ENCODE results near the gene NPPA. TPM values are rescaled to one million over a fixed set of nuclear protein-coding genes. Genes with fewer than 3 reads are reported as not detected.

NPPA gene
- total RNA-seq, 1 experiment from 2014 or later = not detected

DNA sequence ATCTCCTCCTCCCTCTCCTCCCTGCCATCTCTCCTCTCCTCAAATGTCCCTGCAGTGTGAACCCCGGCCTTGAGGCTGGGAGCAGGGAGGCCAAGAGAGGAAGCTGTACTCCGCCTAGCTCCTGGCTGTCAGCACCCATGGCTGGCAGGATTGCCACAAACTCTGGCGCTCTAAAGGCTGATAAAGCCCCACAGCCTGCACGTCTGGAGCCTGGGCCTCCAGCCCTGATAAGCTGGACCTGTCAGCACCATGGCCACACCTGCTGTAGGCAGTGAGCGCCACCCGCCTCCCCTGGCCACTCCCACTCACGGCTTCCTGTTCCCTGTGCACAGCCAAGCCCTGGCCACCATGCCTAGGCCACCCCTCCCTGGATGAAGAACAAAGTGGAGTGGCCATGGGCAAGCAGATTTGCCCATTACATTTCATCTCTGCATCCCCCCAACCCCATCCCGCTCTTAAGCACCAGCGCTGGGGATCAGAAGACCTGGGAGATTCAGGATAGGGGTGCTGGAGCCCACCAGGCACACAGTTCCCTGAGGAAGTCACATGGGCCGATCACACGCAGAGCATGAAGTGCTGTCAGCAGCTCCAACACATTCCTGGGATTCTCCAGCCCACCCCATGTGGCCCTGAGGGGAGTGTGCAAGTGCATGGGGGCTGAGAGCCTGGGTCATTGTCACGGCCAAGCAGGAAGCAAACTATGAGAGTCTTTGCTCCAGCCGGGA is 35.4 kb upstream of the NPPA start:
- CTCF ChIA-PET = interaction anchor here (1.3 kb wide), 1 partner anchor 9 kb away, joined by 3 read pairs; no protein-coding TSS in a partner anchor
- POLR2A ChIA-PET = interaction anchor here (1.2 kb wide), 1 partner anchor 25 kb away, joined by 4 read pairs; no protein-coding TSS in a partner anchor
- H3K9me3 Mint-ChIP-seq (ENCODE audit: unreplicated experiment) = no peaks in the 10 kb centered on the region
- no peak overlapping the region for H3K4me3 ChIP-seq (ENCODE audit: low read depth, low read length)
- peaks cover 7% of the 10 kb centered on the region for H3K4me1 Mint-ChIP-seq (ENCODE audit: low read depth, unreplicated experiment)
- BruUV-seq (replicated peaks) = no TSS peak
- no peaks in the 10 kb centered on the region for H3K27me3 ChIP-seq (replicated peaks; ENCODE audit: control insufficient read depth, insufficient read depth, low read length)
- intact Hi-C loops (cut with micrococcal nuclease; ENCODE audit: unreplicated experiment) = no loop called here
- peaks cover 7% of the 10 kb centered on the region for H3K4me1 ChIP-seq
- H3K9me3 ChIP-seq = no peaks in the 10 kb centered on the region
- H3K36me3 Mint-ChIP-seq (ENCODE audit: insufficient read depth, unreplicated experiment) = no peaks in the 10 kb centered on the region
- TF ChIP-seq, protein P1, sequence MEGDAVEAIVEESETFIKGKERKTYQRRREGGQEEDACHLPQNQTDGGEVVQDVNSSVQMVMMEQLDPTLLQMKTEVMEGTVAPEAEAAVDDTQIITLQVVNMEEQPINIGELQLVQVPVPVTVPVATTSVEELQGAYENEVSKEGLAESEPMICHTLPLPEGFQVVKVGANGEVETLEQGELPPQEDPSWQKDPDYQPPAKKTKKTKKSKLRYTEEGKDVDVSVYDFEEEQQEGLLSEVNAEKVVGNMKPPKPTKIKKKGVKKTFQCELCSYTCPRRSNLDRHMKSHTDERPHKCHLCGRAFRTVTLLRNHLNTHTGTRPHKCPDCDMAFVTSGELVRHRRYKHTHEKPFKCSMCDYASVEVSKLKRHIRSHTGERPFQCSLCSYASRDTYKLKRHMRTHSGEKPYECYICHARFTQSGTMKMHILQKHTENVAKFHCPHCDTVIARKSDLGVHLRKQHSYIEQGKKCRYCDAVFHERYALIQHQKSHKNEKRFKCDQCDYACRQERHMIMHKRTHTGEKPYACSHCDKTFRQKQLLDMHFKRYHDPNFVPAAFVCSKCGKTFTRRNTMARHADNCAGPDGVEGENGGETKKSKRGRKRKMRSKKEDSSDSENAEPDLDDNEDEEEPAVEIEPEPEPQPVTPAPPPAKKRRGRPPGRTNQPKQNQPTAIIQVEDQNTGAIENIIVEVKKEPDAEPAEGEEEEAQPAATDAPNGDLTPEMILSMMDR (IDR thresholded peaks at IDR 0.05; ENCODE audit: insufficient read depth in 1 of 2, low read depth in 1 of 2, low read length in 1 of 2, severe bottlenecking in 1 of 2, unreplicated experiment in 1 of 2) = no peak
- H3K36me3 ChIP-seq (ENCODE audit: control insufficient read depth, insufficient read depth, low read length) = no peaks in the 10 kb centered on the region
- peak; percentile 60 to 63 for DNase-seq
- H3K4me3 Mint-ChIP-seq (ENCODE audit: unreplicated experiment) = no peak overlapping the region
- no peaks in the 10 kb centered on the region for H3K27me3 Mint-ChIP-seq (ENCODE audit: insufficient read depth, unreplicated experiment)
- no peak overlapping the region for H3K27ac Mint-ChIP-seq (ENCODE audit: unreplicated experiment)

DNA sequence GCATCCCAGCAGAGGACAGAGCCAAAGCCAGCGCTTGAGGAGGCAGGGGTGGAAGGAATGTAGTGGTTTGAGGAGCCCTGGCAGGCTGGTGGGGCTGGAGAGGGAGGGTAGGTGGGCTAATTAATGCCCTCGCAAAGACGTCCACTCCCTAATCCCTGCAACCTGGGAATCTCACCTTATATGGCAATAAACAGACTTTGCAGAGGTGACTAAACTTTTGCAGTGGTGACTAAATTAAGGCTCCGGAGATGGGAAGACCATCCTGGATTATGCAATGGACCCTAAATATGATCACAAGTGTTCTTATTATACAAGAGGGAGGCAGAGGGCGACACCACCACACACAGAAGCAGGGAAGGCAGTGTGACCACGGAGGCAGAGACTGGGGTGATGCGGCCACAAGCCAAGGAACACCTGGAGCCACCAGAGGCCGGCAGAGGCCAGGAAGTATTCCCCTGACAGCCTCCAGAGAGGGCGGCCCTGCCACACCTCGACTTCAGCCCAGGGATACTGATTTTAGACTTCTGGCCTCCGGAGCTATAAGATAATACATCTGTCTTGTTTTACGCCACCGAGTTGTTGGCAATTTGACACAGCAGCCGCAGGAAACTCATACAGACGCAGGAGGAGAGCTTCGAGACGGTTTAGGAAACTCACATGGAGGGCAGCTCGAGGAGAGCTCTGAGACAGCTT is 34.3 kb upstream of the NPPA start:
- Histone ChIP-seq H3K36me3 (ENCODE audit: control insufficient read depth, insufficient read depth, low read length) (no peaks in the 10 kb centered on the region), H3K27me3 (replicated peaks; ENCODE audit: control insufficient read depth, insufficient read depth, low read length) (no peaks in the 10 kb centered on the region), H3K9me3 (no peaks in the 10 kb centered on the region), H3K4me3 (ENCODE audit: low read depth, low read length) (no peak overlapping the region), H3K4me1 (peaks cover 7% of the 10 kb centered on the region)
- no peak for DNase-seq
- H3K36me3 Mint-ChIP-seq (ENCODE audit: insufficient read depth, unreplicated experiment) = no peaks in the 10 kb centered on the region
- H3K27ac Mint-ChIP-seq (ENCODE audit: unreplicated experiment) = no peak overlapping the region
- CTCF ChIA-PET = interaction anchor here (1.3 kb wide), 1 partner anchor 10 kb away, joined by 3 read pairs; no protein-coding TSS in a partner anchor
- H3K4me1 Mint-ChIP-seq (ENCODE audit: low read depth, unreplicated experiment) = peaks cover 7% of the 10 kb centered on the region
- TF ChIP-seq, protein P1 (IDR thresholded peaks at IDR 0.05; ENCODE audit: insufficient read depth in 1 of 2, low read depth in 1 of 2, low read length in 1 of 2, severe bottlenecking in 1 of 2, unreplicated experiment in 1 of 2) = no peak
- no peaks in the 10 kb centered on the region for H3K9me3 Mint-ChIP-seq (ENCODE audit: unreplicated experiment)
- no peak overlapping the region for H3K4me3 Mint-ChIP-seq (ENCODE audit: unreplicated experiment)
- POLR2A ChIA-PET = interaction anchor here (1.2 kb wide), 1 partner anchor 26 kb away, joined by 4 read pairs; no protein-coding TSS in a partner anchor
- no TSS peak for BruUV-seq (replicated peaks)
- H3K27me3 Mint-ChIP-seq (ENCODE audit: insufficient read depth, unreplicated experiment) = no peaks in the 10 kb centered on the region
- intact Hi-C loops (cut with micrococcal nuclease; ENCODE audit: unreplicated experiment) = no loop called here

DNA sequence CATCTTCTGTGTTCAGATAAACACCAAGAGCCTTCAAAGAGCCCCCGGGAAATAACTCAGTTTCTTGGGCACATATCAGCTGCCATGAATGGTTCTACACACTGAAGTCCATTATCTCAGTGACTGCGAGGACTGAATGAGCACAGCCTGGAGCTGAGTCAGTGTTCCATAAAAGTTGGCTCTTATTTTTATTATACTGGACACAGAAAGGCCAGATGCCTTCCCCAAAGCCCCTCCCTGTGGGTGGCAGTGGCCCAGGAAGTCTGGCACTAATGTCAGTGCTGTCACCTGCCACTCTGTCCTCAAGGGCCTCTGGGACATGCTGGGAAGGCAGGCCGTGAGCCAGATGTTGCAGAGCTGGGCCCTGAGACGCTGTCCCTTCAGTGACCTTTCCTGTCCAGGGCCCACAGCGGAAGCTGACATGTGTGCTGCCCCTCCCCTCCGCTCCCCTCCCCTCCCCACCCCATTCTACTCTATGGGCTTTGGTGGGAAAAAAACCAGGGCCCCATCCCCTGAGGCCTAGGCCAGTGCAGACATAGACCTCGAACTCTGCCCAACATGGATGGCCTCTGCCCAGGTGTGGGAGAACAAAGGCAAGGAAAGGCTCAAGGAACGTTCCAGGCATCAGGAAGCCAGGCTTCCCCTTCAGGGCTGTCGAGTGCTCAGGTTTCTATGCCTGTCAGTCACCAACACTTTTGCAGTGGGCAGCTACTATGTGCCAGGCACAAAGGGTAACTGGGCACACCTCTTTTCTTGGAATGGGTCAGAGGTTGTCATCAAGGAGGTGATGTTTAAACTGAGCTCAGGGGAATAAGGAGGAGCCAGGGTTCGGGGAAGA is 33.5 kb upstream of the NPPA start:
- Mint-ChIP-seq H3K9me3 (ENCODE audit: unreplicated experiment) (no peaks in the 10 kb centered on the region), H3K4me3 (ENCODE audit: unreplicated experiment) (no peak overlapping the region), H3K27me3 (ENCODE audit: insufficient read depth, unreplicated experiment) (no peaks in the 10 kb centered on the region), H3K27ac (ENCODE audit: unreplicated experiment) (no peak overlapping the region), H3K36me3 (ENCODE audit: insufficient read depth, unreplicated experiment) (no peaks in the 10 kb centered on the region), H3K4me1 (ENCODE audit: low read depth, unreplicated experiment) (peaks cover 7% of the 10 kb centered on the region)
- Histone ChIP-seq H3K36me3 (ENCODE audit: control insufficient read depth, insufficient read depth, low read length) (no peaks in the 10 kb centered on the region), H3K27me3 (replicated peaks; ENCODE audit: control insufficient read depth, insufficient read depth, low read length) (no peaks in the 10 kb centered on the region), H3K4me3 (ENCODE audit: low read depth, low read length) (no peak overlapping the region), H3K4me1 (peaks cover 7% of the 10 kb centered on the region), H3K9me3 (no peaks in the 10 kb centered on the region)
- no peak for DNase-seq
- BruUV-seq (replicated peaks) = no TSS peak
- TF ChIP-seq, protein P1 (IDR thresholded peaks at IDR 0.05; ENCODE audit: insufficient read depth in 1 of 2, low read depth in 1 of 2, low read length in 1 of 2, severe bottlenecking in 1 of 2, unreplicated experiment in 1 of 2) = no peak
- POLR2A ChIA-PET = interaction anchor here (1.1 kb wide), 1 partner anchor 29 kb away, joined by 4 read pairs; no protein-coding TSS in a partner anchor
- intact Hi-C loops (cut with micrococcal nuclease; ENCODE audit: unreplicated experiment) = no loop called here
- CTCF ChIA-PET = no interaction called here

All from Caco-2 (cell line).